ENCODE results near the gene GNG13.

DNA sequence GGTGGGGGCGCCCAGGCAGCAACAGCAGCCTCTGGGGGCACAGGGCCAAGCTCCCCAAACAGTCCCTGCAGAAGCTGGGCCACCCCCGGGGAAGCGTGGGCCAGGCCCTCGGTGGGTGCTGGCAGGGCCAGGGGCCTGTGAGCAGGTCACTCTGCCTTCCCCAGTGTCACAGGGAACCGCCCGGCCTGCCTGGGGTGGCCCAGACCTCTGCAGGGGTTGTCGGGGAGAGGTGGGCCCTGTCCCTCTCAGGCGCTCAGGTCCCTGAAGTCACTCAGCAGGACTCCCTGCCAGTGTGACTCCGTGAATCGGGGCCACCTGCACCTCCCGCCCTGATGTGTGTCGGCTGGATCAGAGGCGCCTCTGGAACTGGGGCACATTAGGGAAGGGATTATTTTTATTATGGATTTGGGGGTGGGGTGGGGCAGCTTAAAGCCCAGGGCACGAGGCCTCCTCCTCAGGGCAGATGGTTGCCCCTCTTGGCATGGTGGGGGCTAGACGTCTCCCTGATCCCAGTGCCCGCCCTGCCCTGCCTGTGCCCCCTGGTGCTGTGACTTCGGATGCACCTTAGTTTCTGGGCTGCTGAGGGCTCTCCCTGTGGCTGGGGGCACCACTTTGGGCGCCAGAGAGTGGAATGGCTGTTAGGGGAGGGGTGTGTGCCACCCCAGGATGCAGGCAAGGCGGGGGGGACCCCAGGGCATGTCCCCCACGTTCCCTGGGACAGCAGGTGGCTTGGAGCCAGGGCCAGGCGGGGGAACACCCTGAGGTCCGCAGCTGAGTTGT lies 1.2 kb upstream of the GNG13 start:
- no peak for TF ChIP-seq ZNF211 (tag by site-specific recombination; IDR thresholded peaks at IDR 0.05; ENCODE audit: low read depth)
- TF ChIP-seq ZNF529 (tag by site-specific recombination; IDR thresholded peaks at IDR 0.05; ENCODE audit: insufficient replicate concordance): no peak
- TF ChIP-seq, protein P1, sequence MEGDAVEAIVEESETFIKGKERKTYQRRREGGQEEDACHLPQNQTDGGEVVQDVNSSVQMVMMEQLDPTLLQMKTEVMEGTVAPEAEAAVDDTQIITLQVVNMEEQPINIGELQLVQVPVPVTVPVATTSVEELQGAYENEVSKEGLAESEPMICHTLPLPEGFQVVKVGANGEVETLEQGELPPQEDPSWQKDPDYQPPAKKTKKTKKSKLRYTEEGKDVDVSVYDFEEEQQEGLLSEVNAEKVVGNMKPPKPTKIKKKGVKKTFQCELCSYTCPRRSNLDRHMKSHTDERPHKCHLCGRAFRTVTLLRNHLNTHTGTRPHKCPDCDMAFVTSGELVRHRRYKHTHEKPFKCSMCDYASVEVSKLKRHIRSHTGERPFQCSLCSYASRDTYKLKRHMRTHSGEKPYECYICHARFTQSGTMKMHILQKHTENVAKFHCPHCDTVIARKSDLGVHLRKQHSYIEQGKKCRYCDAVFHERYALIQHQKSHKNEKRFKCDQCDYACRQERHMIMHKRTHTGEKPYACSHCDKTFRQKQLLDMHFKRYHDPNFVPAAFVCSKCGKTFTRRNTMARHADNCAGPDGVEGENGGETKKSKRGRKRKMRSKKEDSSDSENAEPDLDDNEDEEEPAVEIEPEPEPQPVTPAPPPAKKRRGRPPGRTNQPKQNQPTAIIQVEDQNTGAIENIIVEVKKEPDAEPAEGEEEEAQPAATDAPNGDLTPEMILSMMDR (tag by site-specific recombination; IDR thresholded peaks at IDR 0.05): no peak
- no peak for TF ChIP-seq KLF16 (tag by site-specific recombination; IDR thresholded peaks at IDR 0.05)
- TF ChIP-seq ZNF670 (tag by site-specific recombination; IDR thresholded peaks at IDR 0.05; ENCODE audit: low read depth): no peak
- no peak for TF ChIP-seq ZNF558 (tag by site-specific recombination; IDR thresholded peaks at IDR 0.05)
- no peak for TF ChIP-seq ZNF239 (tag by site-specific recombination; IDR thresholded peaks at IDR 0.05)
- no peak for TF ChIP-seq HOXA7 (CRISPR knock-in tag; IDR thresholded peaks at IDR 0.05; ENCODE audit: borderline replicate concordance)
- TF ChIP-seq ZNF391 (tag by site-specific recombination; IDR thresholded peaks at IDR 0.05; ENCODE audit: borderline replicate concordance, low read depth): no peak

All from HEK293 (cell line).